Lung (tissue), 16 donors: ENCODE data around the gene CCDC92. TPM values are rescaled to one million over a fixed set of nuclear protein-coding genes. Genes with fewer than 3 reads are reported as not detected.

ENCODE experiments used
- ATAC-seq: fragments of 200-7000 bp; cut with Tn5 transposase; one replicate; pipeline ENCODE4 v1.9.1; 2020; ENCODE audit warnings: moderate number of reproducible peaks; ENCODE audit not compliant: insufficient read depth, low FRiP score
- DNase-seq, 3 donors: peaks; one replicate each; pipeline ENCODE4 v3.0.0-alpha.2; 2013 to 2017
- H3K27ac ChIP-seq, 2 donors: one replicate each; pipeline ENCODE4 v1.5.1; 2013; ENCODE audit warnings: mild to moderate bottlenecking in 2 of 2, moderate library complexity in 2 of 2, control low read depth in 1 of 2, inconsistent platforms in 1 of 2, low read depth in 1 of 2, low read length in 1 of 2
- H3K27me3 ChIP-seq, 3 donors: one replicate each; pipeline ENCODE4 v1.5.1; 2013; ENCODE audit warnings: low read length in 2 of 3; ENCODE audit not compliant: control insufficient read depth in 3 of 3, insufficient read depth in 3 of 3
- H3K36me3 ChIP-seq, 4 donors: one replicate each; pipeline ENCODE4 v1.5.1; 2013; ENCODE audit warnings: low read length in 4 of 4, mild to moderate bottlenecking in 1 of 4, moderate library complexity in 1 of 4; ENCODE audit not compliant: control insufficient read depth in 4 of 4, insufficient read depth in 4 of 4
- H3K4me1 ChIP-seq, 5 donors: one replicate each; pipeline ENCODE4 v1.5.1; 2013; ENCODE audit warnings: low read length in 5 of 5, mild to moderate bottlenecking in 2 of 5, moderate library complexity in 1 of 5; ENCODE audit not compliant: control insufficient read depth in 5 of 5, insufficient read depth in 5 of 5
- H3K4me3 ChIP-seq: one replicate; pipeline ENCODE4 v1.5.1; 2013; ENCODE audit warnings: mild to moderate bottlenecking, control low read depth, moderate library complexity
- H3K9ac ChIP-seq, 2 donors: one replicate each; pipeline ENCODE4 v1.5.1; 2013; ENCODE audit warnings: low read length in 2 of 2, control low read depth in 1 of 2; ENCODE audit not compliant: insufficient read depth in 1 of 2
- H3K9me3 ChIP-seq, 4 donors: one replicate each; pipeline ENCODE4 v1.5.1; 2013; ENCODE audit warnings: low read length in 3 of 4, mild to moderate bottlenecking in 1 of 4, moderate library complexity in 1 of 4; ENCODE audit not compliant: control insufficient read depth in 4 of 4, insufficient read depth in 3 of 4
- CTCF ChIP-seq: IDR thresholded peaks from 2 replicates; pipeline ENCODE4 v1.5.1; 2012; ENCODE audit warnings: mild to moderate bottlenecking; ENCODE audit errors: control extremely low read depth, extremely low read depth
- WGBS, 2 donors: extraction: QIAGEN DNeasy Blood & Tissue Kit; methylation state at CpG; one replicate each; pipeline ENCODE4 v1.1.7; 2013; 5-methylcytosine and 5-hydroxymethylcytosine counted together
- long read RNA-seq, 5 donors: transcript quantifications; one replicate each; lab custom pipeline, GENCODE V29; 2026
- polyA plus RNA-seq, 2 donors: library from polyadenylated mRNA; stranded (reverse); fragments of 200-250 nt; gene quantifications; one replicate each; pipeline ENCODE4 v1.2.1, GENCODE V29; 2013
- total RNA-seq, 2 donors: library from RNA; depleted of rRNA in 1 of 2; stranded (reverse); fragments of >200 nt in 1 of 2; gene quantifications; one replicate each; pipeline ENCODE4 v1.2.1, GENCODE V29; 2014 to 2021
- donor health status: control.
- donor health status: control.
- donor health status: Bipolar disorder and iron deficiency.
- donor health status: healthy.
- donor health status: DM: yes; HTN: yes; CAD: no.

Gene CCDC92
- total RNA-seq (10 to 100 TPM; 17.7 to 43.9 TPM), polyA plus RNA-seq (10 to 100 TPM; 25.8 to 55.5 TPM)
- long read RNA-seq, donor 1, transcript CCDC92-209 (4 exons, 1,790 nt): minor isoform, 8 of 22 reads
- long read RNA-seq, donor 1, transcript CCDC92-201 (5 exons, 2,787 nt): major isoform, 14 of 22 reads
- long read RNA-seq, donor 1, partial matches to known transcripts: 0 of 22 reads
- long read RNA-seq, donor 1, other reads (novel, unspliced or antisense): 0 of 22 reads
- long read RNA-seq, donor 2, full-length matches to known transcripts: 9 of 74 reads
- long read RNA-seq, donor 2, partial matches to known transcripts: 65 of 74 reads
- long read RNA-seq, donor 2, other reads (novel, unspliced or antisense): 0 of 74 reads
- long read RNA-seq, donor 3, full-length matches to known transcripts: 12 of 27 reads
- long read RNA-seq, donor 3, partial matches to known transcripts: 15 of 27 reads
- long read RNA-seq, donor 3, other reads (novel, unspliced or antisense): 0 of 27 reads
- long read RNA-seq, donor 4, full-length matches to known transcripts: 4 of 12 reads
- long read RNA-seq, donor 4, partial matches to known transcripts: 0 of 12 reads
- long read RNA-seq, donor 4, other reads (novel, unspliced or antisense): 8 of 12 reads
- long read RNA-seq, donor 5, full-length matches to known transcripts: 30 of 30 reads
- long read RNA-seq, donor 5, partial matches to known transcripts: 0 of 30 reads
- long read RNA-seq, donor 5, other reads (novel, unspliced or antisense): 0 of 30 reads

GRCh38 chr12:123972457-123973401 is at the start of gene CCDC92, which contains the start of gene ZNF664:
Gene CCDC92 (minus strand): TSS chr12:123972831. CDS start chr12:123944305, 28,526 bp downstream.
Gene ZNF664 (plus strand): TSS chr12:123973215. CDS start chr12:124012145, 38,930 bp downstream.
- TF ChIP-seq CTCF: no peak
- Histone ChIP-seq H3K36me3 (peaks cover 0 to 8% (median 3%) of the 10 kb centered on the region in 4 donors), H3K9me3 (no peaks in the 10 kb centered on the region), H3K4me1 (peaks cover 0 to 17% (median 6%) of the 10 kb centered on the region in 5 donors), H3K27ac (peak within 1 kb of the TSS; percentile 83 to 97), H3K27me3 (no peaks in the 10 kb centered on the region), H3K4me3 (peak within 1 kb of the TSS; percentile 74), H3K9ac (peak within 1 kb of the TSS; percentile 32 to 80)
- WGBS, 2 donors: 0% methylated on average over 3 to 137 of the region's 138 CpGs
- peak; percentile 95 to 97 (median 96) for DNase-seq
- peak; percentile 88 for ATAC-seq

GRCh38 chr12:124022161-124022560 is 49.5 kb upstream of the CCDC92 start:
- Histone ChIP-seq H3K27ac (no peak overlapping the region), H3K4me3 (no peak overlapping the region), H3K36me3 (peaks cover 0 to 3% (median 0%) of the 10 kb centered on the region in 4 donors), H3K27me3 (no peaks in the 10 kb centered on the region), H3K4me1 (peaks cover 0 to 17% (median 5%) of the 10 kb centered on the region in 5 donors), H3K9ac (no peak overlapping the region), H3K9me3 (no peaks in the 10 kb centered on the region)
- no peak for TF ChIP-seq CTCF
- DNase-seq: no peak
- 81 to 91% methylated on average over 3 of the region's 3 CpGs for WGBS, 2 donors
- no peak for ATAC-seq

GRCh38 chr12:124021007-124021406 is 48.4 kb upstream of the CCDC92 start:
- no peak overlapping the region for H3K4me3 ChIP-seq
- H3K27ac ChIP-seq: peak overlapping the region in 1 of 2 donors; percentile 15
- TF ChIP-seq CTCF: no peak
- ATAC-seq: no peak
- no peak for DNase-seq
- H3K9me3 ChIP-seq: no peaks in the 10 kb centered on the region
- H3K4me1 ChIP-seq: peaks cover 0 to 17% (median 5%) of the 10 kb centered on the region in 5 donors
- H3K27me3 ChIP-seq: no peaks in the 10 kb centered on the region
- peaks cover 0 to 5% (median 0%) of the 10 kb centered on the region in 4 donors for H3K36me3 ChIP-seq
- WGBS, 2 donors: 79 to 81% methylated on average over 3 of the region's 3 CpGs
- no peak overlapping the region for H3K9ac ChIP-seq
